GM18507 (cell line): Measurements from ENCODE around the gene BLM.
"Not testable (repeated sequence)": the region's sequence is repeated elsewhere in the genome, so short reads cannot be mapped to it uniquely, and the experiment has no call there.

ENCODE experiments used
- DNase-seq: peaks from one replicate; pipeline ENCODE4 v3.0.0; 2011; ENCODE audit warnings: low read depth; ENCODE audit not compliant: insufficient read length; ENCODE audit errors: extremely low spot score
- FAIRE-seq: peaks from 2 replicates; lab custom pipeline; 2011; peaks lifted over from hg19 to GRCh38; lab: Jason Lieb, UNC

The BLM gene

GRCh38 chr15:90689326-90689961 is 27.7 kb upstream of the BLM start:
- FAIRE-seq, DNase-seq: not testable (repeated sequence)

- DNase-seq, result no peak
- no peak for FAIRE-seq
Observed at GRCh38 chr15:90690585-90690984, 26.6 kb upstream of the BLM start.

- no peak for DNase-seq
- FAIRE-seq, result no peak
Observed at GRCh38 chr15:90691369-90691768, 25.8 kb upstream of the BLM start.

GRCh38 chr15:90691982-90692773 is 25.0 kb upstream of the BLM start:
- peak; percentile 78 for FAIRE-seq
- no peak for DNase-seq

GRCh38 chr15:90694987-90695386 is 22.2 kb upstream of the BLM start:
- DNase-seq (no peak), FAIRE-seq (no peak)

GRCh38 chr15:90697175-90697574 is 20.0 kb upstream of the BLM start:
- DNase-seq (no peak), FAIRE-seq (peak; percentile 45)

- no peak for FAIRE-seq
- DNase-seq, result no peak
Observed at GRCh38 chr15:90698629-90699028, 18.5 kb upstream of the BLM start.

- DNase-seq, result no peak
- FAIRE-seq, result no peak
Observed at GRCh38 chr15:90701048-90701447, 16.1 kb upstream of the BLM start.

- DNase-seq (no peak), FAIRE-seq (no peak)
Observed at GRCh38 chr15:90701880-90702630, 15.1 kb upstream of the BLM start.

- no peak for DNase-seq
- FAIRE-seq, result no peak
Observed at GRCh38 chr15:90703455-90703854, 13.7 kb upstream of the BLM start.

- no peak for FAIRE-seq
- no peak for DNase-seq
Observed at GRCh38 chr15:90705212-90705611, 11.9 kb upstream of the BLM start.

GRCh38 chr15:90706394-90707327 is 10.5 kb upstream of the BLM start:
- DNase-seq, result no peak
- no peak for FAIRE-seq

- no peak for FAIRE-seq
- DNase-seq, result no peak
Observed at GRCh38 chr15:90707489-90707888, 9.7 kb upstream of the BLM start.

- no peak for DNase-seq
- FAIRE-seq, result no peak
Observed at GRCh38 chr15:90708516-90708915, 8.6 kb upstream of the BLM start.

- no peak for FAIRE-seq
- DNase-seq, result no peak
Observed at GRCh38 chr15:90709278-90709677, 7.9 kb upstream of the BLM start.

- DNase-seq, result no peak
- no peak for FAIRE-seq
Observed at GRCh38 chr15:90710436-90711027, 6.6 kb upstream of the BLM start.

GRCh38 chr15:90711418-90711824 is 5.7 kb upstream of the BLM start:
- DNase-seq (no peak), FAIRE-seq (no peak)

GRCh38 chr15:90711842-90712241 is 5.3 kb upstream of the BLM start:
- FAIRE-seq (no peak), DNase-seq (no peak)

GRCh38 chr15:90713081-90713480 is 4.1 kb upstream of the BLM start:
- FAIRE-seq, result no peak
- DNase-seq, result no peak
